GM15510 (cell line): ENCODE results near the gene MCFD2.

Experiments
- POLR2A ChIP-seq: IDR thresholded peaks from 3 replicates; pipeline ENCODE4 v1.6.1; 2011; ENCODE audit warnings: borderline replicate concordance; ENCODE audit not compliant: insufficient read length; ENCODE audit errors: extremely low read depth

MCFD2 gene

GRCh38 chr2:46921676-46922448, 6.3 kb upstream of the MCFD2 start:
- TF ChIP-seq POLR2A: no peak

GRCh38 chr2:46917628-46918027, 2.0 kb upstream of the MCFD2 start:
- no peak for TF ChIP-seq POLR2A

- peak; percentile 61 for TF ChIP-seq POLR2A
Observed at GRCh38 chr2:46915811-46916630, 415 bp upstream of the MCFD2 start.

GRCh38 chr2:46914578-46915230, 902 bp downstream of the MCFD2 start:
- TF ChIP-seq POLR2A: no peak

- no peak for TF ChIP-seq POLR2A
Observed at GRCh38 chr2:46913471-46914381, 1.9 kb downstream of the MCFD2 start.

- no peak for TF ChIP-seq POLR2A
Observed at GRCh38 chr2:46909771-46910419, 5.7 kb downstream of the MCFD2 start.

GRCh38 chr2:46909150-46909549, 6.5 kb downstream of the MCFD2 start:
- TF ChIP-seq POLR2A: no peak

- TF ChIP-seq POLR2A: no peak
Observed at GRCh38 chr2:46902465-46902864, 13.1 kb downstream of the MCFD2 start.

- TF ChIP-seq POLR2A: no peak
Observed at GRCh38 chr2:46901611-46902010, 14.0 kb downstream of the MCFD2 start.

- no peak for TF ChIP-seq POLR2A
Observed at GRCh38 chr2:46900381-46900780, 15.2 kb downstream of the MCFD2 start.

GRCh38 chr2:46899053-46899452, 16.6 kb downstream of the MCFD2 start:
- no peak for TF ChIP-seq POLR2A

GRCh38 chr2:46898024-46898423, 17.6 kb downstream of the MCFD2 start:
- no peak for TF ChIP-seq POLR2A

GRCh38 chr2:46893269-46893939, 22.2 kb downstream of the MCFD2 start:
- TF ChIP-seq POLR2A: no peak
